Stimulated activated CD4-positive, alpha-beta T cell treated with anti-CD3 and anti-CD28 coated beads, Interleukin-12 subunit alpha, Interleukin-12 subunit beta, amount 100 ng/mL, for 48 hours (primary cell): ENCODE data around the gene SFI1.
"Not testable (repeated sequence)": the region's sequence is repeated elsewhere in the genome, so short reads cannot be mapped to it uniquely, and the experiment has no call there.

Experiments used
- DNase-seq, 3 donors: peaks; one replicate each; pipeline ENCODE4 v3.0.0-alpha.2; 2020; ENCODE audit warnings: low read depth in 2 of 3, low spot score in 1 of 3

Gene SFI1

DNA sequence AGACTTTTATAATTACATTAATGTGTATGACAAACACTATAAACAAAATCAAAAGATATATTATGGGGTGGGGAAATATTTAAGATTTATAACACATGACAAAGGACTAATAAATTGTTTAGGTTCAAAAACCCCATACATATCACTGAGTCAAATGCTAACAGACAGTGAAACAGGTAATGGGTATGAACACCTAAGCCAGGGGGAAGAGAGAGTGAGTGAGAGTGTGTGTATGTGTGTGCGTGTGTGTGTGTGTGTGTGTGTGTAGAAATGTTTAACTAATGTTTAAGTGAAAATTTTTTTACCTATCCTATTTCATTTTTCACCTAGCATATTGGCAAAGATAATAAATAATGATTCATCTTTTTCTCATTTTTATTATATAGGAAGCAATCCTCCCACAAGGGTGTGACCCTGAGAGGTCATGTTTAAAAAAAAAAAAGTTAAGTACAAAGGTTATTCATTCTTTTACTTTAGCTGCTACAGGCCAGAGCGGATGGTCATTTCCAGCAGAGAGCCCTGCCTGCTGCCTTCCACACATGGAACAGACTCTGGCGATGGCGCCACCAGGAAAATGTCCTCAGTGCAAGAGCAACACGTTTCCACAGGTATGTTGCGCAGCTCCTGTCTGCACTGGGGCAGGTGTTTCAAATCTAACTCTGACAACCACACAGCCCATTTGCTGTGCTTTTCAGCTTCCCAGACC is 92.8 kb downstream of the SFI1 start:
- DNase-seq: no peak

GRCh38 chr22:31590161-31590560 is 93.8 kb downstream of the SFI1 start:
- DNase-seq: not testable (repeated sequence)

- DNase-seq: no peak
Observed at GRCh38 chr22:31595271-31595670, 98.9 kb downstream of the SFI1 start.

- DNase-seq: no peak
Observed at GRCh38 chr22:31602259-31602952, 106.1 kb downstream of the SFI1 start.

DNA sequence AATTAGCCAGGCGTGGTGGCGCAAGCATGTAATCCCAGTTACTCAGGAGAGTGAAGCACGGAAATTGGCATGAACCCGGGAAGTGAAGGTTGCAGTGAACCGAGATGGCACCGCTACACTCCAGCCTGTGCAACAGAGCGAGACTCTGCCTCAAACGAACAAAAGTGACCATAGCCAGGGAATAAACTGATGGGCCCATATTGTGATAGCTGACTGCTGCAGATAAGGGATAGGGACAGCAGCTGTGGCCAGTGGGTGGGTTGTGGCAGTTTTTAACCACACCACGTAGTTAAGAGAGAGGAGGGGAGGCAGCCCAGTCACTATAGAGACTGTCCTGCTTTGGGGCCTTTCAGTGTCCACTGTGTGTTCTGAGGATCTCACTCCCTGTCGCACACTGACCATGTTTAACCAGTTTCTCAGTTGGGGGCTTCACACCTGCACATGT is 106.8 kb downstream of the SFI1 start:
- no peak for DNase-seq

- no peak for DNase-seq
Observed at GRCh38 chr22:31603574-31603973, 107.2 kb downstream of the SFI1 start.

GRCh38 chr22:31604137-31604705 is 107.9 kb downstream of the SFI1 start:
- no peak for DNase-seq

DNA sequence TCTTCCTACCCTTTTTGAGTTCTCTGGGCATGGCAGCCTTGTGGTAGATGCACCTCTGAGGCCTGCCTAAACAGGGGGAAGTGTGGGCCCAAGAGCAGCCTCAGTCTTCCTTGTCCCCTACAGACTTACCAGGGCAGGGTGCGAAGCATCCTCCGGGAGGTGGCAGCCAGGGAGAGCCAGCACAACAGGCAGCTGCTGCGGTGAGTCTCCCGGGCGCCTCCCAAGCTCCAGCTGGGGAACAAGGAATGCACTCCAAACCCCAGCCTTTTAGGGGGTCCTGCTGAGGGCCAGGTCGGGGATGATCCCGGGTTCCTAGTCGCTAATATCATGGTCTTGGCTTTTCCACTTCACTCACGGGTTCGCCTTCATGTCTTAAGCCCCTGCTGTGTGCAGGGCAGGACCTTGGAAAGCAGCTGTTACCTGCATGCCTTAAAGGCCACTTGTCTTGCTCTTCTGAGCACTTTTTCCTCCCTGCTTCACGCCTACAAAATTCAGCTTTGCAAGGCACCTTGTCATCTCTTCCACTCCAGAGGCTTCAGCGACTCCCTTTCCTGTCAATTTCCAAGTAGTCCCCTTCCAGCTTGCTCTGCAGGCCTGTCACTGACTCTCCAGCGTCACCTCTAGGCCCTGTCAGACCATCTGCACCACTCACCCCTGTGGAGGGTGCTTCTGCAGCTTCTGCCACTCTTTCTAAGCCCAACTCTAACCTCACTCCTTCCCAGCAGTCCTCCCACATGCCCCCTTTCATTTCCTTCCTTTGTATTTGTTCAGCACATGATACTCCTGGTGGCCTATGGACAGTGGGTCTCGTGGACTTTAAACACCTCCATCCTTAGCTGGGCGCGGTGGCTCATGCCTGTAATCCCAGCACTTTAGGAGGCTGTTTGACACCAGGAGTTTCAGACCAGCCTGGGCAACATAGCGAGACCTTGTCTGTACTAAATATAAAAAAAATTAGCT is 108.7 kb downstream of the SFI1 start:
- DNase-seq: no peak

GRCh38 chr22:31605851-31606585 is 109.7 kb downstream of the SFI1 start:
- DNase-seq: no peak

- no peak for DNase-seq
Observed at GRCh38 chr22:31607696-31608095, 111.4 kb downstream of the SFI1 start.

DNA sequence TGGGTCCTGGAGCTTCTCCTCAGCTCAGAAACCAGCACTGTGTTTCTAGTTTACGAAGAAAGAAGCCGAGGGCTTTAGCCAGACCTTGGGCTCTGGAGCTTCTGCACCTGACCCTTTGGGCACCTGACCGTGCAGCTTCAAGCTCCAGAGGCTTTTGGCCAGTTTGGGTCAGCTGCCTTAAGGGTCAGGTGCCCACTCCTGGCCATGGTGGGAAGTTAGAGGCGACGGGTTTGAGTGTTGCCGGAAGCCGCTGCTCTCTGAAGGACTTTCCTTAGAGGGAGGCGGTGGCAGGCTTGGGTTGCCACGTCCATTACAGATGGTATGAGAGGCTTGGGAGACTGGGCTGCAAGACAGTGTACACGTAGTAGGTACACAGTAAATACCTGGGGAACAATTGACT is 113.4 kb downstream of the SFI1 start:
- no peak for DNase-seq

DNA sequence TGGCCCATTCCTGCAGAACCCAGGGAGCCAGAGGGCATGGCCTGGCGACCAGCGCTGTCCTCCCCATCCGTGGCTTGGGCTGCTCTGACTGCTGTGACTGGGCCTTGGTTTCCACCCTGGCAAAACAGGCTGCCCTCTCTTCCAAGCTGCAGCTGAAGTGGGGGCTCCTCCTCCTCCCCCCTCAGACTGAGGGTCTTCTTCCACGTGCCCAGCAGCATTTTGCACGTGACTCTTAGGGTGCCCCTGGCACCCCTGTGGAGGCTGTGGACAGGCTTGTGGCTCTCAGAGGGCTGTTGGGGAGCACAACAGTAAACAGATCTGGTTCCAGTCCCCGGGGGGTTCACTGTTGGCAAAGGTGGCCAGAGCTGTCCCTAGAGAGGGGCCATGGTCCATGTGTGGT is 114.3 kb downstream of the SFI1 start:
- DNase-seq: no peak

GRCh38 chr22:31611061-31611760 is 114.9 kb downstream of the SFI1 start:
- no peak for DNase-seq

DNA sequence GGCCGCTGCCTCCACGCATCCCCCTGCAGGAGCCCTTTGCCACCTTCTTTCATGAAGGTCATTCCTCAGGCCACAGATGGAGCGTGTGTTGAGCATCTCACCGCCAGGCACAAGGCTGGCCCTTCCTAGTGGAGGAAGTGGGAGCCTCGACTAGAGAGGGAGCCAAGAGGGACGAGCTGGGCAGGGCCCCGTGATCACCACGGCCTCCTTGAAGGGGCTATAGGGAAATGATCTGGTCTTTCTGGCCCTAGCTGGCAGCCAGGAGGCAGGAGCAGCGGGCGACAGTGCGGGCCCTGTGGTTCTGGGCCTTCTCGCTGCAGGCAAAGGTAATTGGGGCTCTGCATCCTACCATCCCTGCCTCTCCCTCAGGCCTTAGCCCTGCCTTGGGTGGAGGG is 116.6 kb downstream of the SFI1 start:
- no peak for DNase-seq

GRCh38 chr22:31613286-31613903 is 117.1 kb downstream of the SFI1 start:
- DNase-seq: no peak

DNA sequence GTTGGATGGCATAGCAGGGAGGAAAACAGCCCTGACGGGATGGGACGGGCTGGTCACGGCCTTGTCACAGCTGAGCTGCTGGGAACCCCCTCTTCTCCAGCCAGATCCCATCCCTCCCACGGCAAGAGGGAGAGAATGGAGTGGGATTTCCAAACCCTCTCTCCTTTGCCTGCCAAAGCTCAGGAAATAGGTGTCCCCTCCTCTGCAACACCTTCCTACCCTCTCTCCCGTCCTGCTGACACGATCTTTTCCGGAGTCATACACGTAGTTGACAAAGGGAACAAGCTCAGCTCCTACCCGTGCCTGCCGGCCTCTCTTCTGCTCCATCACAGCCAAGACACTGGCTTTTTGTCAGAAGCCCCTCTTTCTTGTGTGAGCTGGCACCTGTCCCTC is 117.6 kb downstream of the SFI1 start:
- DNase-seq: no peak

- DNase-seq: no peak
Observed at GRCh38 chr22:31614781-31615490, 118.6 kb downstream of the SFI1 start.

GRCh38 chr22:31615491-31615860 is 119.1 kb downstream of the SFI1 start:
- no peak for DNase-seq

DNA sequence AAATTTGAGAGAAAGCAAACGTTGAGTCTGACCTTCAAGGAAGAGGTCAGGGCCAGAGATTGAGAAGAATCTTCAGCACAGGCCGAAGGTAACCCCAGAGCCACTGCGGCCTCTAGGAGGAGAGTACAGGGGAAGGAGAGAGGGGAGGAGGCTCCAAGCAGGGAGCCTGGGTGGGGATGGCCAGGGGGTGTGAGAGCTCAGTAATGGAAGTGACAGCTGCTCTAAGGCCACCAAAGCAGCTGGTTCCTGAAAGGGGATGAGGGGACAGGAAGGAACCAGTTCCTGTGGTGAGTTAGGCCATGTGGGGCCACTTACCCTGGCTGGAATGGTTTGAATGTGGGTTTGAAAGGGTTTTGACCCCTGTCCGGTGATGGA is 119.6 kb downstream of the SFI1 start:
- no peak for DNase-seq
